HT1080 (cell line): Measurements from ENCODE around the gene HERC4. TPM values are rescaled to one million over a fixed set of nuclear protein-coding genes. Genes with fewer than 3 reads are reported as not detected.
"Not testable (repeated sequence)": the region's sequence is repeated elsewhere in the genome, so short reads cannot be mapped to it uniquely, and the experiment has no call there.

Source experiments
- DNase-seq: peaks from one replicate; pipeline ENCODE4 v3.0.0-alpha.2; 2015; ENCODE audit warnings: low read depth
- total RNA-seq: library from RNA; depleted of rRNA; stranded (reverse); fragments of >200 nt; shearing (Covaris generic); gene quantifications from 2 replicates; pipeline ENCODE4 v1.2.3, GENCODE V29; 2014

Gene HERC4
- total RNA-seq, 1 experiment from 2014 or later, result 30.4 TPM

GRCh38 chr10:68047554-68048327, 27.3 kb downstream of the HERC4 start:
- DNase-seq, result no peak

DNA sequence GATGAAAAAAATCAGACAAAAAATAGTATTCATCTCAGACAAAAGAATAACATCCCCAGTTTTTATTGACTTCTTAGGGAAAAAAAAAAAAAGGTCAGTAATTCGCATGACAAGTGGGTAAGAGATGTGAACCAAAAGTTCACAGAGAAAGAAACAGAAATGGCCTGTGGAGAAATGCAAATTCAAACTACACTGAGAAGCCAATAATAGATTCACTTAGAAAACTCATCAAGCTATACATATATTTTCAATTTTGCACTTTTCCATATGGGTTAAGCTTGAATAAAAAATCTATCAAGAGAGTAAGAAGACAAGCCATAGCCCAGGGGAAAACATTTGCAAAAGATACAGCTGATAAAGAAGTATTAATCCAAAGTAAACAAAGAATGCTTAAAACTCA, 28.0 kb downstream of the HERC4 start:
- DNase-seq, result no peak

DNA sequence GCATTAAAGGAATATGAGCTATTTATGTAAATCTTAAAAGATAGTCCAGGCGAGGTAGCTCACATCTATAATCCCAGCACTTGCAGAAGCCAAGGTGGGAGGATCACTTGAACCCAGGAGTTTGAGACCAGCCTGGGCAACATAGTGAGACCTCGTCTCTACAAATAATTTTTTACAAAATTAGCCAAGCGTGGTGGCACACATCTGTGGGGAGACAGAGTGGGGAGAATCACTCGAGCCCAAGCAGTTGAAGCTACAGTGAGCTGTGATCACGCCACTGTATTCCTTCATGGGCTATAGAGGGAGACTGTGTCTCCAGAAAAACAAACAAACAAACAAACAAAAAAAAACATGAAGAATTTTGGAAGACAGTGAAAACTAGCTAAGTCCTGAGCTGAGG, 28.4 kb downstream of the HERC4 start:
- no peak for DNase-seq

- peak; percentile 4 for DNase-seq
Observed at GRCh38 chr10:68043030-68043429, 32.1 kb downstream of the HERC4 start.

- no peak for DNase-seq
Observed at GRCh38 chr10:68032113-68032512, 43.0 kb downstream of the HERC4 start.

GRCh38 chr10:68027429-68027828, 47.7 kb downstream of the HERC4 start:
- no peak for DNase-seq

DNA sequence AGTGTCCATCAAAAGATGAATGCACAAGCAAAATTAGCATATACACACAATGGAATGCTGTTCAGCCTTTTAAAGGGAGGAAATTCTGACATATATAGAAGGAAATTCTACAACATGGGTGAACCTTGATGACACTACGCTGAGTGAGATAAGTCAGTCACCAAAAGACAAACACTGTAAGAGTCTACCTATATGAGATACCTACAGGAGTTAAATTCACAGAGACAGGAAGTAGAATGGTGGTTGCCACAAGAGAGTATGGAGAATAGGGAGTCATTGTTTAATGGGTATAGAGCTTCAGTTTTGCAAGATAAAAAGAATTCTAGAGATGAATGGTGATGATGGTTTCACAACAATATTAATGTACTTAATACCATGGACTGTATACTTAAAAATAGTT, 51.8 kb downstream of the HERC4 start:
- no peak for DNase-seq

DNA sequence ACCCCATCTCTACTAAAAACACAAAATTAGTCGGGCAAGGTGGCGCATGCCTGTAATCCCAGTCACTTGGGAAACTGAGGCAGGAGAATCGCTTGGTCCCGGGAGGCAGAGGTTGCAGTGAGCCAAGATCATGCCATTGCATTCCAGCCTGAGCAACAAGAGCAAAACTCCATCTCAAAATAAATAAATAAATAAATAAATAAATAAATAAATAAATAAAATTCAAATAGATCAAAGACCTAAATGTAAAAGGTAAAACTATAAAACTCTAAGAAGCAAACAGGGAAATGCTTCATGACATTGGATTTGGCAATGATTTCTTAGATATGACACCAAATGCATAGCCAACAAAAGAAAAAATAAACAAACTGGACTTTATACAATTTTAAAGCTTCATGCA, 52.8 kb downstream of the HERC4 start:
- DNase-seq, result not testable (repeated sequence)

DNA sequence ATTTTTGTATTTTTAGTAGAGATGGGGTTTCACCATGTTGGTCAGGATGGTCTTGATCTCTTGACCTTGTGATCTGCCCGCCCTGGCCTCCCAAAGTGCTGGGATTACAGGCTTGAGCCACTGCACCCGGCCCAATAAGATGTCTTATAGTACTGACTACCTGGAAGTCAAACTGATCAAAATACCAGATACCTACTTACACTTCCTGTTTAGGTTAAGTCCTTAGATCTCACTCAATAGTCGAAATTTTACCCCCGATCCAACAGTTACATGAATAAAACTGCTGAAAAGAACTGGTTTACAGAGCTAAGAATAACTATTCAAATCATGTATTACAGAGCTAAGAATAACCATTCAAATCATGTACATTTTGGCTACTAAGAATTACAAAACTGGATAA, 58.6 kb downstream of the HERC4 start:
- not testable (repeated sequence) for DNase-seq

- no peak for DNase-seq
Observed at GRCh38 chr10:68010426-68010940, 64.6 kb downstream of the HERC4 start.

DNA sequence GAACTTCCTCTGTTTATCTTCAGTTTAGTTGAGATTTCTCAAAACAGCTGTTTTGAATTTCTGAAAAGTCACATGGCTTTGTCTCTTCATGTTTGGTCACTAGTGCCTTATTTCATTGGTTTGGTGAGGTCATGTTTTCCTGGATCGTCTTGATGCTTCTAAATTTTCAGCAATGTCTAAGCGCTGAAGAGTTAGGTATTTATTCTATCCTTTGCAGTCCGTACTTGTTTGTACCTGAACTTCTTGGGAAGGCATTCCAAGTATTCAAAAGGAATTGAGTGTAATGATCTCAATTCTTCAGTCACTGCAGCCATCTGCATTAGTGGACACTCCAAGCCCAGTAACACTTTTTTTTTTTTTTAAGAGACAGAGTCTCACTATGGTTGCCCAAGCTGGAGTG, 67.7 kb downstream of the HERC4 start:
- no peak for DNase-seq

DNA sequence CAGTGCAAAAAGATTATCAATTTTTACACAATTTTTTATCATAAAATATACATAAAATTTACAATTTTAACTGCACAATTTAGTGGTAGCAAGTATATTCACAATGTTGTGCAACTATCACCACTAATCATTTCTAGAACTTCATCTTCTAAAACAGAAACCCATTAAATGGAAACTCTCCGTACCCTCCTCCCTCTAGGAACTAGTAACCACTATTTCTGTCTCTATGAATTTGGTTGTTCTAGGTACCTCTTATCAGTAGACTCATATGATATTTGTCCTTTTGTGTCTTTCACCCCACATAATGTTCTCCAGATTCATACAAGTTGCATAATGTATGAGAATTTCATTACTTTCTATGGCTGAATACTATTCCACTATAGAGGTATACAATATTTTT, 73.5 kb downstream of the HERC4 start:
- no peak for DNase-seq

DNA sequence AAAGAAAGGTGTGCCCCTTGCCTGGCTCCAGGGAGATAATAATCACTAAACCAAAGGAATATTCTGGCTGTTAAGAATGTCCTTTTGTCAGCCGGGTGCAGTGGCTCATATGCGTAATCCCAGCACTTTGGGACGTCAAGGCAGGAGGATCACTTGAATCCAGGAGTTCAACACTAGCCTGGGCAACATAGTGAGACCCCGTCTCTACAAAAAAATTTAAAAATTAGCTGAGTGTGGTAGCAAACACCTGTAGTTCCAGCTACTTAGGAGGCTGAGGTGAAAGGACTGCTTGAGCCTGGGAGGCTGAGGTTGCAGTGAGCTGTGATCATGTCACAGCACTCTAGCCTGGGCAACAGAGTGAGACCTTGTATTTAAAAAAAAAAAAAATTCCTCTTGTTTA, 74.1 kb downstream of the HERC4 start:
- no peak for DNase-seq

- DNase-seq, result no peak
Observed at GRCh38 chr10:67990093-67990492, 85.0 kb downstream of the HERC4 start.

DNA sequence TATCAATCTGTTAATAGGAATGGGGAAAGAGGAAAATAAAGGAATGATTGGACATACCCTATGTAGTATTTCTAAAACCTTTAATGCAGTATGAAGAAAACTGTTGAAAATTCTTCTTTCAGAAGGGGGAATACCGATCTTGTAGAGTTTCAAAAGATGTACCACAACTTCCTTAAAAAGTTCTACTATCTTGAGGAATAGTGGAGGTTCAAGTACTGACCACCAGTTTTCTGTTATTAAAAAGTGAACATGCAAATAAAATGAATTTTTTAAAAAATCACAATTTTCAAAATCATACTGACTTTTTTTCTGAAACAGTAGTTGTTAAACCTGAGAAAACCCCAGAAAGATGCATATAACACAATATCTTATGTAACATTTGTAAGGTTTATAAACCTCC, 86.5 kb downstream of the HERC4 start:
- no peak for DNase-seq

- not testable (repeated sequence) for DNase-seq
Observed at GRCh38 chr10:67982603-67983002, 92.5 kb downstream of the HERC4 start.

DNA sequence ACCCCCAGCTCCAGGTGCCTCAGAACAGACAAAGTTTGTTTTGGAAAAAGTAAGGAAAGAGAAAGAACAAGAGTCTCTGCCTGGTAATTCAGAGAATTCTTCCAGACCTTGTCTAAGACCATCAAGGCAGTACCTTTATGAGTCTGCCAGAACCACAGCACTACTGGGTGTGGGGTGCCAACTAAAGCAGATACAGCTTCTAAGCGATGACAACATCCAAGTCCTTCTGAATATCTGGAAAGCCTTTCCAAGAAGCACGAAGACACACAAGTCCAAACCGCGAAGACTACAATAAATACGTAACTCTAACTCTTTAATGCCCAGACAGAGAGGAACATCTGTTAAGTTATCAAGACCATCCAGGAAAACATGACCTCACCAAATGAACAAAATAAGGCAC, 96.3 kb downstream of the HERC4 start:
- DNase-seq, result no peak

- DNase-seq, result no peak
Observed at GRCh38 chr10:67977251-67977650, 97.8 kb downstream of the HERC4 start.

GRCh38 chr10:67976292-67977245, 98.5 kb downstream of the HERC4 start:
- no peak for DNase-seq

DNA sequence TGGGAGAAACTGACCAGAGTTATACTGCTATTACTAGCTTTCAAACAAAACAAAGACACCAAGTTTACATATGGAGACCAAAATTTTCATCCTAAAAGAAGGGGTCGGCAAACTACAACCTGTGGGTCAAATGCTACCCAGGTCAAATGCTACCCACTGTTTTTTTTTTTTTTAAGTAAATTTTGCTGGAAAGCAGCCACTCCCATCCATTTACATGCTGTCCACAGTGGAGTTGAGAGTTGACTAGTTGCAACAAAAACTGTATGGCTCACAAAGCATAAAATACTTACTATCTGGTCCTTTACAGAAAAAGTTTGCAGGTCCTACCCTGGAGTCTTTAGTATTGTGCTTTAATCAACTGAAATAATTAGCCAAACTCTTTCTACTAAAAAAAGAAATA, 99.2 kb downstream of the HERC4 start:
- DNase-seq, result no peak

DNA sequence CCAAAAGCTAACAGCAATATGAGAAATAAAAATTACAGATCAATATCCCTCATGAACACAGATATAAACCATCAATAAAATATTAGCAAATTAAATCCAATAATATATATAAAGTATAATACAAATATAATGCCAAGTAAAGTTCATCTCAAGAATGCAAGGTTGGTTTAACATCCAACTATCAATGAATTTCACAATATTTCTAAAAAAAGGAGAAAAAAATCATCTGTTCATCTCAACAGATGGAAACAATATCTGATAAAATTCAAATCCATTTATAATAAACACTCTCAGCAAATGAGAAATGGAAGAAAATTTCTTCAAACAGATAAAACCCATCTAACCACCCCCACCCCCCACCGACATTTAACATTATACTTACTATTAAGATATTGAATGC, 103.8 kb downstream of the HERC4 start:
- DNase-seq, result no peak

DNA sequence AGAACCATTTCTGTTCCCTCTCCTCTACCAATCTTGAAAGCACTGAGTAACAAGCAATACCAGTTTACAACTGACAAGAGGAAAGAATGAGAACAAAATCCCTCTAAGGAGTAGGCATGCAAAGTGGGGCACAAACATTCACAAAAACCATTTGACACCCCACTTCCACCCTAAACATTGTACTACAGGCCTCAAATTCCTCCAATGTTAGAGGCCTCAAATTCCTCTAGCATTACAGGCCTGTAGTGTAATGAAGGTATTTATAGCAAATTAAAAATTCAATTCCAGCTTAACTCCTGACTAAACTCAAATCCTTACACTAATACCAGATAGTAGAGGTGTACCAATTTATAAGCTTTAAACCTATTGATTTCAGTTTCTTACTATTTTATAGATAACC, 105.2 kb downstream of the HERC4 start:
- DNase-seq, result no peak
